Fibroblast of lung (primary cell): Measurements from ENCODE around the gene TMEM14B. TPM values are rescaled to one million over a fixed set of nuclear protein-coding genes. Genes with fewer than 3 reads are reported as not detected.

ENCODE experiments used
- DNase-seq, 2 donors: peaks; one replicate each; pipeline versions ENCODE4 v3.0.0 to v3.0.0-alpha.2; 2010; ENCODE audit warnings: low read depth in 2 of 2
- H2AFZ ChIP-seq: 2 replicates; pipeline ENCODE4 v1.5.1; 2012; ENCODE audit warnings: low read length, control low read depth, inconsistent platforms
- H3K27ac ChIP-seq: 2 replicates; pipeline ENCODE4 v1.5.1; 2011; ENCODE audit warnings: low read length, control low read depth; ENCODE audit not compliant: insufficient read depth
- H3K27me3 ChIP-seq: 2 replicates; pipeline ENCODE4 v1.5.1; 2011; ENCODE audit warnings: mild to moderate bottlenecking, low read length; ENCODE audit not compliant: control insufficient read depth, insufficient read depth
- H3K36me3 ChIP-seq: 2 replicates; pipeline ENCODE4 v1.5.1; 2011; ENCODE audit warnings: low read length; ENCODE audit not compliant: control insufficient read depth, insufficient read depth
- H3K4me1 ChIP-seq: 2 replicates; pipeline ENCODE4 v1.5.1; 2011; ENCODE audit warnings: low read length; ENCODE audit not compliant: control insufficient read depth, insufficient read depth; ENCODE audit errors: extremely low read depth
- H3K4me2 ChIP-seq: 2 replicates; pipeline ENCODE4 v1.5.1; 2011; ENCODE audit warnings: low read length, control low read depth; ENCODE audit not compliant: insufficient read depth; ENCODE audit errors: extremely low read depth
- H3K4me3 ChIP-seq, 4 experiments: fragments of 200-600 bp in 1 of 4; sonication (generic) in 1 of 4; replicated peaks in 1 of 4; 2 replicates each; pipeline ENCODE4 v1.5.1; 2011 to 2016; ENCODE audit warnings: low read length in 4 of 4, low read depth in 3 of 4, mild to moderate bottlenecking in 3 of 4, control low read depth in 2 of 4, inconsistent platforms in 1 of 4, mixed read lengths in 1 of 4; ENCODE audit not compliant: insufficient read depth in 1 of 4; ENCODE audit errors: control extremely low read depth in 1 of 4
- H3K79me2 ChIP-seq: 2 replicates; pipeline ENCODE4 v1.5.1; 2012; ENCODE audit warnings: mild to moderate bottlenecking, low read length, inconsistent platforms; ENCODE audit not compliant: control insufficient read depth, insufficient read depth
- H3K9ac ChIP-seq: 2 replicates; pipeline ENCODE4 v1.5.1; 2011; ENCODE audit warnings: mild to moderate bottlenecking, low read length, control low read depth; ENCODE audit not compliant: insufficient read depth
- H3K9me3 ChIP-seq: 2 replicates; pipeline ENCODE4 v1.5.1; 2012; ENCODE audit warnings: low read depth, low read length; ENCODE audit not compliant: control insufficient read depth, insufficient read depth
- H4K20me1 ChIP-seq: 2 replicates; pipeline ENCODE4 v1.5.1; 2011; ENCODE audit warnings: low read length; ENCODE audit not compliant: control insufficient read depth, insufficient read depth; ENCODE audit errors: extremely low read depth
- CTCF ChIP-seq, 2 donors: IDR thresholded peaks in 1 of 2; conservative IDR thresholded peaks in 1 of 2; 1 replicate in 1 of 2; 2 replicates in 1 of 2; pipeline ENCODE4 v1.5.1; 2011 to 2012; ENCODE audit warnings: low read length in 2 of 2, control low read depth in 1 of 2, inconsistent platforms in 1 of 2, low read depth in 1 of 2, mild to moderate bottlenecking in 1 of 2
- EZH2 ChIP-seq: IDR thresholded peaks from 2 replicates; pipeline ENCODE4 v1.5.1; 2012; ENCODE audit warnings: low read length, control low read depth, mild to moderate bottlenecking; ENCODE audit errors: missing control alignments
- polyA plus RNA-seq, 2 donors: library from polyadenylated mRNA; depleted of rRNA in 1 of 2; stranded (reverse) in 1 of 2; unstranded in 1 of 2; fragments of >200 nt; gene quantifications; 2 replicates each; pipeline ENCODE4 v1.2.1, GENCODE V29; 2011 to 2012; ENCODE audit warnings: missing spikeins in 1 of 2
- total RNA-seq: library from RNA; depleted of rRNA; stranded (reverse); fragments of >200 nt; gene quantifications from 2 replicates; pipeline ENCODE4 v1.2.1, GENCODE V29; 2014

TMEM14B gene
- total and polyA plus RNA-seq, 2 donors (not counting 1 experiment from before 2014, with no cell fraction given) = 58.3 to 109 TPM

GRCh38 chr6:10723567-10723881 lies 24.1 kb upstream of the TMEM14B start:
- Histone ChIP-seq H3K79me2 (peaks cover 13% of the 10 kb centered on the region), H3K27me3 (no peaks in the 10 kb centered on the region), H3K36me3 (peaks cover 2% of the 10 kb centered on the region), H3K4me3 (peak overlapping the region; percentile 82 to 91 (median 86)), H3K9ac (peak overlapping the region; percentile 75), H3K4me1 (no peaks in the 10 kb centered on the region), H4K20me1 (no peaks in the 10 kb centered on the region), H2AFZ (peak overlapping the region; percentile 63), H3K4me2 (peak overlapping the region; percentile 89), H3K27ac (peak overlapping the region; percentile 83), H3K9me3 (no peaks in the 10 kb centered on the region)
- no peak for DNase-seq
- no peak for TF ChIP-seq EZH2
- no peak for TF ChIP-seq CTCF (conservative IDR thresholded peaks at IDR 0.05 in 1 of 2, IDR thresholded peaks at IDR 0.05 in 1 of 2; ENCODE audit: low read depth in 1 of 2, low read length in 2 of 2)

DNA sequence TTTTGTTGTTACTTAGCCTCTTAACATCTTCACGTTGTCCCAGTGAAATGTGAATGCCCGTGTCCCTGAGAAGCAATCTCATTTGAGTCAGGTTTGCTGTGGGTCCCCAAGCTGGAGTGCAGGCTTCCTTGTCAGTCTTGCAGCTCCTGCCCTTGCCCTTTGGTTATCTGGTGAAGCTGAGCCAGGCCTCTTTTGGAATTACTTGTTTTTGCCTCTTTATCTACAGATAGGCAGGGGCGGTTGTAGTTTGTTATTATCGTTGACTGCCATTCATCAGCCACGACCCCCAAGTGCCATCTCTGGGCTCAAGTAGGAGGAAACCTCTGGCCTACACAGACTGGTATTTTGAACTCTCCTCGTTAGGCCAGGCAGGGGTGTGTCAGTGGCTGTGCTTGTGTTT lies 22.6 kb upstream of the TMEM14B start:
- Histone ChIP-seq H2AFZ (no peak overlapping the region), H4K20me1 (no peaks in the 10 kb centered on the region), H3K27ac (no peak overlapping the region), H3K79me2 (peaks cover 13% of the 10 kb centered on the region), H3K4me1 (no peaks in the 10 kb centered on the region), H3K9ac (no peak overlapping the region), H3K27me3 (no peaks in the 10 kb centered on the region), H3K4me3 (peak overlapping the region in 1 of 4 experiments; percentile 83), H3K36me3 (peaks cover 2% of the 10 kb centered on the region), H3K9me3 (no peaks in the 10 kb centered on the region), H3K4me2 (no peak overlapping the region)
- DNase-seq = no peak
- TF ChIP-seq EZH2 = no peak
- no peak for TF ChIP-seq CTCF (conservative IDR thresholded peaks at IDR 0.05 in 1 of 2, IDR thresholded peaks at IDR 0.05 in 1 of 2; ENCODE audit: low read depth in 1 of 2, low read length in 2 of 2)

DNA sequence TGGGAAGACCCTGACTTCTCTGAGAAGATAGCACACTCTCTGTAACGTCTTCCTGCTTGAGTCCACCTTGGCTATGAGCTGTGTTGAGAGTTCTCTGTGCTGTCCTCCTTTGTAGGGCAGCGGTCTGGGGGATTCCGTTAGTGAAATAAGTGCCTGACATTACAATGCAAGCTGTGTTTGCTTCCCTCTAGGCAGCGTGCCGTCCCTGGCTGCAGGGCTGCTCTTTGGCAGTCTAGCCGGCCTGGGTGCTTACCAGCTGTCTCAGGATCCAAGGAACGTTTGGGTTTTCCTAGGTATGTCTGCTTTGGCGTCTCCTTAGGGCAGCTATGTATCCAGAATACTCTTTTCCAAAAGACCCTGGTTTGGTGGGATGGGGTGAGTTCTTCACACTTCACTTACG lies 21.9 kb upstream of the TMEM14B start:
- H3K9me3 ChIP-seq = no peaks in the 10 kb centered on the region
- peaks cover 13% of the 10 kb centered on the region for H3K79me2 ChIP-seq
- H3K27ac ChIP-seq = no peak overlapping the region
- H4K20me1 ChIP-seq = no peaks in the 10 kb centered on the region
- no peak overlapping the region for H3K4me3 ChIP-seq
- H3K4me2 ChIP-seq = no peak overlapping the region
- no peaks in the 10 kb centered on the region for H3K27me3 ChIP-seq
- TF ChIP-seq EZH2 (no peak), CTCF (conservative IDR thresholded peaks at IDR 0.05 in 1 of 2, IDR thresholded peaks at IDR 0.05 in 1 of 2; ENCODE audit: low read depth in 1 of 2, low read length in 2 of 2) (no peak)
- DNase-seq = no peak
- no peak overlapping the region for H3K9ac ChIP-seq
- peaks cover 2% of the 10 kb centered on the region for H3K36me3 ChIP-seq
- no peak overlapping the region for H2AFZ ChIP-seq
- H3K4me1 ChIP-seq = no peaks in the 10 kb centered on the region
